ENCODE measurements around the gene PDZRN3. TPM values are rescaled to one million over a fixed set of nuclear protein-coding genes. Genes with fewer than 3 reads are reported as not detected.

PDZRN3 gene
- total RNA-seq, 1 donor from 2014 or later: 4.1 TPM

- DNase-seq (ENCODE audit: low read depth): no peak
- no peaks in the 10 kb centered on the region for H3K27me3 ChIP-seq (ENCODE audit: control insufficient read depth, insufficient read depth, low read length)
- no peaks in the 10 kb centered on the region for H3K36me3 ChIP-seq (ENCODE audit: control insufficient read depth, insufficient read depth, low read length)
- H3K4me3 ChIP-seq (ENCODE audit: low read depth, low read length): no peak overlapping the region
- no peak for TF ChIP-seq CTCF (IDR thresholded peaks at IDR 0.05; ENCODE audit: insufficient read depth, low read length, poor library complexity, severe bottlenecking)
Measured at GRCh38 chr3:73409138-73409763, 215.5 kb downstream of the PDZRN3 start.

GRCh38 chr3:73408634-73409033 lies 216.1 kb downstream of the PDZRN3 start:
- TF ChIP-seq CTCF (IDR thresholded peaks at IDR 0.05; ENCODE audit: insufficient read depth, low read length, poor library complexity, severe bottlenecking): no peak
- no peaks in the 10 kb centered on the region for H3K36me3 ChIP-seq (ENCODE audit: control insufficient read depth, insufficient read depth, low read length)
- no peak for DNase-seq (ENCODE audit: low read depth)
- no peak overlapping the region for H3K4me3 ChIP-seq (ENCODE audit: low read depth, low read length)
- no peaks in the 10 kb centered on the region for H3K27me3 ChIP-seq (ENCODE audit: control insufficient read depth, insufficient read depth, low read length)

- TF ChIP-seq CTCF (IDR thresholded peaks at IDR 0.05; ENCODE audit: insufficient read depth, low read length, poor library complexity, severe bottlenecking): no peak
- Histone ChIP-seq H3K36me3 (ENCODE audit: control insufficient read depth, insufficient read depth, low read length) (no peaks in the 10 kb centered on the region), H3K4me3 (ENCODE audit: low read depth, low read length) (no peak overlapping the region), H3K27me3 (ENCODE audit: control insufficient read depth, insufficient read depth, low read length) (no peaks in the 10 kb centered on the region)
- DNase-seq (ENCODE audit: low read depth): no peak
Measured at GRCh38 chr3:73407577-73407976, 217.2 kb downstream of the PDZRN3 start.

GRCh38 chr3:73405853-73406252 lies 218.9 kb downstream of the PDZRN3 start:
- no peak for DNase-seq (ENCODE audit: low read depth)
- no peaks in the 10 kb centered on the region for H3K36me3 ChIP-seq (ENCODE audit: control insufficient read depth, insufficient read depth, low read length)
- H3K4me3 ChIP-seq (ENCODE audit: low read depth, low read length): no peak overlapping the region
- no peaks in the 10 kb centered on the region for H3K27me3 ChIP-seq (ENCODE audit: control insufficient read depth, insufficient read depth, low read length)
- TF ChIP-seq CTCF (IDR thresholded peaks at IDR 0.05; ENCODE audit: insufficient read depth, low read length, poor library complexity, severe bottlenecking): no peak

- no peaks in the 10 kb centered on the region for H3K36me3 ChIP-seq (ENCODE audit: control insufficient read depth, insufficient read depth, low read length)
- no peak for DNase-seq (ENCODE audit: low read depth)
Measured at GRCh38 chr3:73405000-73405399, 219.7 kb downstream of the PDZRN3 start.

More at GRCh38 chr3:73405000-73405399, 219.7 kb downstream of the PDZRN3 start:
- TF ChIP-seq CTCF (IDR thresholded peaks at IDR 0.05; ENCODE audit: insufficient read depth, low read length, poor library complexity, severe bottlenecking): no peak
- Histone ChIP-seq H3K4me3 (ENCODE audit: low read depth, low read length) (no peak overlapping the region), H3K27me3 (ENCODE audit: control insufficient read depth, insufficient read depth, low read length) (no peaks in the 10 kb centered on the region)

Measured in kidney epithelial cell (primary cell).